Duodenal mucosa (tissue), 2 donors: Measurements from ENCODE around the gene PDHB.

Experiments used
- H3K27ac ChIP-seq: one replicate; pipeline ENCODE4 v1.7.0; 2013; ENCODE audit warnings: low read depth, low read length
- H3K27me3 ChIP-seq, 2 donors: one replicate each; pipeline ENCODE4 v1.7.0; 2013; ENCODE audit warnings: low read length in 2 of 2, control low read depth in 1 of 2; ENCODE audit not compliant: insufficient read depth in 2 of 2, control insufficient read depth in 1 of 2
- H3K36me3 ChIP-seq, 2 donors: one replicate each; pipeline ENCODE4 v1.7.0; 2013; ENCODE audit warnings: low read length in 2 of 2, control low read depth in 1 of 2; ENCODE audit not compliant: insufficient read depth in 2 of 2, control insufficient read depth in 1 of 2
- H3K4me1 ChIP-seq, 2 donors: one replicate each; pipeline ENCODE4 v1.7.0; 2013; ENCODE audit warnings: low read length in 2 of 2, control low read depth in 1 of 2; ENCODE audit not compliant: insufficient read depth in 2 of 2, control insufficient read depth in 1 of 2
- H3K4me3 ChIP-seq, 2 donors: one replicate each; pipeline ENCODE4 v1.7.0; 2013; ENCODE audit warnings: low read length in 2 of 2, low read depth in 1 of 2
- H3K9ac ChIP-seq, 2 donors: one replicate each; pipeline ENCODE4 v1.7.0; 2013; ENCODE audit warnings: low read length in 2 of 2, low read depth in 1 of 2
- H3K9me3 ChIP-seq, 2 donors: one replicate each; pipeline ENCODE4 v1.7.0; 2013; ENCODE audit warnings: low read length in 2 of 2, control low read depth in 1 of 2; ENCODE audit not compliant: control insufficient read depth in 1 of 2

PDHB gene

DNA sequence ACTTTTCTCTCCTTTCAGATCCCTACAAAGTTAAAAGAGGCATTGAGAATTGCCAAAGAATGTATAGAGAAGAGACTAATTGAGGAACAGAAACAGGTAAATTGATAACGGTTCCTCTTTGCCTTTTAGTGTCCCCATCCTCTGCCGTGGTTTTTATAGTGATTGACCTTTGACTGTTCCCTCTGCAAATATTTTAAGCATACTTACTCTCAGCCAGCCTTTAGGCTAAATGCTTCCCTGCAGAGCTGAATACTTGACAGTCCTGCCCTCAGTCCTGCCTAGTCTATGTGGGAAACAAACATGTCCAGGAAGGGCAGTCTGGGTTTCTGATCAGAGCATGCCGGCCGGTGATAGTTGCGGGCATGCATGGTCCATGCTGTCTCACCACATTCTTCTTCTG lies 24.7 kb downstream of the PDHB start:
- H3K9ac ChIP-seq = no peak overlapping the region
- no peaks in the 10 kb centered on the region for H3K27me3 ChIP-seq
- no peak overlapping the region for H3K27ac ChIP-seq
- H3K36me3 ChIP-seq = peaks cover 23 to 35% of the 10 kb centered on the region in 2 donors
- H3K9me3 ChIP-seq = no peaks in the 10 kb centered on the region
- H3K4me1 ChIP-seq = no peaks in the 10 kb centered on the region
- H3K4me3 ChIP-seq = no peak overlapping the region

DNA sequence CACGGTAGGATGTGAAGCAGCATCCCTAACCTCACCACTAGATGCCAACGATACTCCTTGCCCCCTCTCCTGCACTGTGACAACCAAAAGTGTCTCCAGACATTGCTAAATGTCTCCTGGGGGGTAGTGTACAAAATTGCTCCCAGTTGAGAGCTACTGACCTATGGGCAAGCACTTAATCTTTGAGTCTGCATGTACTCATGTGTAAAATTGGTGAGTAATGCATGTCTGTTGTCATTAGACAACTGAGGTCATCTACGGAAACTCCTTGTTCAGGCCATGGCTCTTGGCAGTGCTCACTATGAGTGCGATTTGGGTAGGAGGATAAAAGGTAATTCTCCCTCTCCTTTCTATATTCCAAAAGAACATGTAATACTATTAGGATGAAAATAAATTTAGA lies 29.2 kb downstream of the PDHB start:
- Histone ChIP-seq H3K36me3 (peaks cover 16 to 28% of the 10 kb centered on the region in 2 donors), H3K9me3 (no peaks in the 10 kb centered on the region), H3K4me1 (no peaks in the 10 kb centered on the region), H3K4me3 (no peak overlapping the region), H3K27ac (no peak overlapping the region), H3K9ac (no peak overlapping the region), H3K27me3 (no peaks in the 10 kb centered on the region)

DNA sequence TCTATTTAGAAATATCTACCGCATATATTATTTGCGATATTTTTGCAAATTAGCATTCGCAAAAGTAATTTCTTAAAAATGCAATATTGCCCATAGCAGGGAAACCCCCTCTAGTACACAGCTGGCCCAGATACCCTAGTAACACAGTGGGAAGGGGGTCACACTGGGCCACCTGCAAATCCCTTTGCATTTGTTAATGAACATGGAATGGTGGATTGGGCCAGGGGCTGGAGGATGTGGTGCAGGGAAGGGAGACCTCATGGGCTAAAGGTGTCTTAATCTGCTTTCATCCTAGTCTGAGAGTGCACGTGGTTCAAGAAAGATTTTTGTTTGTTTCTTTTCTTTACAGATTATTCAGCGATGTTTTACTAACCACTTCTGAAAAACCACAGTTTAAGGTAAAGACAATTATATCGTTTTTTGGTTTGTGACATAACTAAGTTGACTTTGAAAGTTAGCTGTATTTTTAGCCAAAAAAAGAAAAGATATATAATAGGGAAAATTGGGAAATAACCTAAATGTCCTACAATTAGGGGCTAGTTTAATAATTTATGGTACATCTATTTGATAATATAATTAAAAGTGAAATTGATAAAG lies 30.0 kb downstream of the PDHB start:
- Histone ChIP-seq H3K4me1 (no peaks in the 10 kb centered on the region), H3K27me3 (no peaks in the 10 kb centered on the region), H3K36me3 (peaks cover 15 to 27% of the 10 kb centered on the region in 2 donors), H3K4me3 (no peak overlapping the region), H3K9me3 (no peaks in the 10 kb centered on the region), H3K9ac (no peak overlapping the region), H3K27ac (no peak overlapping the region)

DNA sequence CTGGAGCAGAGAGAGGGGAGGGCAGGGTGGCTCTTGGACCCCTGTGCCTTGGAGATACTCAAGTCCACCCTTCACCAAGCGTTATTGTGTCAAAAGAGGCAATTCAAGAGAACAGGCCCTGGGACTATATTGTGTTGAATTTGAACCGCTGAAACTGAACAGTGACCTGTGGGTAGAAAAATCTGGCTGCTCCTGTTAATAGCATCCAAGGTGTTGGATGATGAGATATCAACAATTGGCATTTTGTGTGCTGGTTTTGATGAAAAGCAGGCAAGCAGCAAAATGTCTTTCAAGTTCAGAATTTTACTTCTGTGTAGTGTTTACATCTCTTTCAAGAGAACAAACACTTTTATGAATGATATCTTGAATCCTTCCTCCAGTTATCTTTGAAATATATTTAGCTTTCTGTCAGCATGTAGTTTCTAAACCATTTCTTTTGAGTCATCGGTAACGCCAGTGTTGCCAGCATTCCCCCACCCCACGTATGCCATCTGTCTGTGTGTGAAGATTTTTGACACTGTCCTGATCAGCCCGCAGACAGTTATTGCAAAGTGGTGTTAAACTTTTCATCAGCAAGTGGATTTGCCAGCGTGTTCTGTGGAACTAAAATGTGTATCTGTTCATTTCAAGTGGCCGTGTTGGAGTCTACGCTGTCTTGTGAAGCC lies 34.8 kb downstream of the PDHB start:
- Histone ChIP-seq H3K9me3 (no peaks in the 10 kb centered on the region), H3K27ac (no peak overlapping the region), H3K4me3 (no peak overlapping the region), H3K4me1 (no peaks in the 10 kb centered on the region), H3K36me3 (peaks cover 46 to 59% of the 10 kb centered on the region in 2 donors), H3K9ac (no peak overlapping the region), H3K27me3 (no peaks in the 10 kb centered on the region)

DNA sequence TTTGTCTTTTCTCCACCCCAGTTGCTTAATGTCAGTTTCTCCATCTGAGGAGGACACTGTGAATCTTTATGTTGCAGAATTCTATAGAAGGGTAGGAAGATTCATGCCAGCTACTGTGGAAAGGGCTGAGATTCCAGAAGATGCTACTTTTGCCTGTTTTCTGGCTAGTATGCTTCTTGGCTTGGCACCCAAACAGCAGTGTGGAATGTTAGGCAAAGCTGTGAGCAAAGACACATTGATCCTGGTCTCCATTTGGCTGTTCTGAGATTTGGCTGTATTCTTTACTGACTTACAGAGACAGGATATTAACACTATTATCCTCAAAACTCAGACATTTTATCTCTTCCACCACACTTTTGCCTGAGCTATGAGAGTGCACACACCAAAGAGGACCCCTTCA lies 39.3 kb downstream of the PDHB start:
- no peaks in the 10 kb centered on the region for H3K27me3 ChIP-seq
- H3K27ac ChIP-seq = no peak overlapping the region
- H3K36me3 ChIP-seq = peaks cover 35 to 44% of the 10 kb centered on the region in 2 donors

DNA sequence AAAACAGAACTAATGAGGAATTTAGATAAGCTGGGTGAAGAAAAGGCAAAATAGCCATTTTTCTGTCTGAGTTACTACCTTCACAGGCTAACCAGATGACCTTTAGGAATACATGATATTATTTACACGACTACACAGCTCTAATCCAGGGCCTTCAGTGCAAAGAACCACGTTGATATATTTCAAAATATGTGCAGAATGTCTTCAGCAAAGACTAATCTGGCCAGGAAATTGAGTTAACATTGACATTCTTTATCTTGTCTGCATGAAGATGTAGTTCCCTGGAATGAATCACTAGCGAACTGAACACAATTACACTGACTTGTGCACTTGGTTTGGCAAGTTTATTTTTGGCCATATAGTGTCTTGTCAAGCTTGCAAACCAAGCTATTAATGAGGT lies 41.5 kb downstream of the PDHB start:
- H3K4me3 ChIP-seq = no peak overlapping the region
- H3K4me1 ChIP-seq = peaks cover 0 to 8% of the 10 kb centered on the region in 2 donors
- no peak overlapping the region for H3K9ac ChIP-seq
- H3K36me3 ChIP-seq = peaks cover 20 to 26% of the 10 kb centered on the region in 2 donors
- H3K27me3 ChIP-seq = no peaks in the 10 kb centered on the region
- H3K9me3 ChIP-seq = no peaks in the 10 kb centered on the region
- no peak overlapping the region for H3K27ac ChIP-seq

More for the DNA sequence above, 39.3 kb downstream of the PDHB start:
- Histone ChIP-seq H3K9me3 (no peaks in the 10 kb centered on the region), H3K4me3 (no peak overlapping the region), H3K9ac (no peak overlapping the region), H3K4me1 (peaks cover 0 to 8% of the 10 kb centered on the region in 2 donors)

DNA sequence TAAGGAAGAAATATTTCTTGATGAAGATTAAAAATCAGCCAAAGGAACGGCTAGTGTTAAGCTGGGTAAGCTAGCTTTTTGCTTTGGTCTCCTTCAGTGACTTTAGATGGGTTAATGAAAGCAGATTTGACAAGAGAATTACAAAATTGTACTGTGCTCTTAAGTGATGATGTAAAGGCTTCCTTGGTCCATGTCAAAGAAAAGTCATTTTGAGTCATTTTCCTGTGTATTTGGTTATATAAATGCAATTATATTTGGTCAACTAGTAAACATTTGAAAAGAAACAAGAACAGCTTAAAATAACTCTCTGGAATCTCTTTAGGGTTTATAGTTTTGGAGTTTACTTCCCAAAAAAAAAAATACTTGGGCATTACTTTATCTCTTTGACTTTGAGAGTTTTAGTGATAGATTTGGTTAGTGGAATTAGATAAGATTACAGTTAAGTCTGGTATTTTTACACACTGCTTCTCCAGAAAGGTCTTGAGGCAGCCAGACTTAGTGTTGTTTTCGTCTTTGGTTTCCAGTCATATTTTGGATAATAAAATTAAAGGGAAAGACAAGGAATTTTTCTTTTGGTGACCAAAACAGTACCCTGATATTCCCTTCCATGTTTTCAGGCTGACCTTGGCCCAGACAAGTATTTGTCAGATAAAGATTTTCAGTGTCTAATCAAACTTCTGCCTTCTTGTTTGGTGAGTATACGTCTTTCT lies 42.3 kb downstream of the PDHB start:
- H3K4me3 ChIP-seq = no peak overlapping the region
- H3K9ac ChIP-seq = no peak overlapping the region
- peaks cover 11 to 18% of the 10 kb centered on the region in 2 donors for H3K36me3 ChIP-seq

DNA sequence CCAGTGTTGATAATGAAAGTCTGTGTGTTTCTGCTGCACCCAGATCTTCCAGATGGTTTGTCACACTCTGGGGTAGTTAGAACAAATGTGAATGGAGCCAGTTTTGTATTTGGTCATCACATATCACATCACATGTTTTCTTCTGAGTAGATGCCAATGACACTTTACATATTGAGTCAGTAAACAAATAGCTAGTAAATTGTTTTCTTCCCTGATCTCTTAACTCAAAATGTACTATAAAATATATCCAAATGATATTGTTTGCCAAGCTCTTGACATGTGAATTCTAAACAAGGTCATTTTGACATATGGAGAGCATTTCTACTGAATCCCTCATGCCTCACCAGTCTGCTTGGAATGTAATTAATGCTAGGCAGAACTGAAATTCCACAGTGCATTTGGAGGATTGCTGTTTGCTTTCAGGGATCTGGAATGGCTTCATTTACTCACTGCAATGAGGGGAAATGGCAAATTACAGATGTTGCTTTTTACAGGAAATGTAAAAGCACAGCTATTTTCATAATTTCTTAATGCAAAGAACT lies 45.0 kb downstream of the PDHB start:
- Histone ChIP-seq H3K9ac (no peak overlapping the region), H3K4me1 (peaks cover 0 to 12% of the 10 kb centered on the region in 2 donors)

More for the DNA sequence above, 42.3 kb downstream of the PDHB start:
- H3K27me3 ChIP-seq = no peaks in the 10 kb centered on the region
- no peak overlapping the region for H3K27ac ChIP-seq
- H3K9me3 ChIP-seq = no peaks in the 10 kb centered on the region
- H3K4me1 ChIP-seq = peaks cover 0 to 12% of the 10 kb centered on the region in 2 donors

DNA sequence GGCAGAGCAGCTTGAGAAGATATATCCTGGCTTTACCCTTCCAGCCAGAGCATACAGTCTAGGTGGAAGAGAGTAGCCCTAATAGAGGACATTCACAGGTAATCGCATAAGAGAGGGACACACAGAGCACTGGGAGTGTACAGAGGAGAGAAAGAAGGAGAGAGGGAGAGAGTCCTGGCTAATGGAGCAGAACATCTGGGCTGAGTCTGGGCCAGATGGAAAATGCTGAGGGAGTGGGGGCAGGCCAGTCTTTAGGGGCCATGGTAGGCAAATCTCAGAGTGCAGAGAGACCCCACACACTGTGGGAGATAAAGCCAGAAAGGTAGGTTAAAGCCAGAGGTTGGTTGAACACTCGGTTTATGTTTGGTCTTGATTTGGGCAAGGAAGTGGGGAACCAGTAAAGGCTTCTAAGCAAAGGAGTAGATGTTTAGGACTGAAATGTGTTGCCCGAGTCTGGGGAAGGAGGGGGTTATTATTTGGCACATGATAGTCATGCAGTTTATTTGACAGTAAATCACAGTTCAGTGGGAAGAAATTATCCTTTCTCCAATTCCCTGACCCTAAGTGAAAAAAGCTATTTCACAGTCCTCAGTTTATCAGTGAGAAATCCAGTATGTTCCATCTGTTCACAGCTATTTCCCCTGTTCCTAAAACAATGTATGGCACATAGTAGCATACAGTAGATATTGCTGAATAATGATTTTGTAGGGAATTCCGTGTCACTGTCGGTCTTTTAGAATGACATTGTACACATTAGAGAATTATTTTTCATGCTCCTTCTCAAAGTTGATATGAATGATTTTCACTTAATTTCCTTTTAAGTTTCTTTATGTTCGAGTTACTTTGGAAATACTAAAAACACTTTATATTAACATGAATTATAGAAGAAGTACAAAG lies 45.7 kb downstream of the PDHB start:
- H3K9ac ChIP-seq = no peak overlapping the region
- peaks cover 0 to 4% of the 10 kb centered on the region in 2 donors for H3K36me3 ChIP-seq
- H3K27me3 ChIP-seq = no peaks in the 10 kb centered on the region
- H3K27ac ChIP-seq = peak overlapping the region; percentile 16
- H3K4me3 ChIP-seq = no peak overlapping the region
- peaks cover 0 to 12% of the 10 kb centered on the region in 2 donors for H3K4me1 ChIP-seq
- H3K9me3 ChIP-seq = no peaks in the 10 kb centered on the region

More for the DNA sequence above, 45.0 kb downstream of the PDHB start:
- Histone ChIP-seq H3K27me3 (no peaks in the 10 kb centered on the region), H3K27ac (no peak overlapping the region), H3K36me3 (no peaks in the 10 kb centered on the region), H3K4me3 (no peak overlapping the region), H3K9me3 (no peaks in the 10 kb centered on the region)
